ENCODE results near the gene STOML2. TPM values are rescaled to one million over a fixed set of nuclear protein-coding genes. Genes with fewer than 3 reads are reported as not detected.

The STOML2 gene
- total RNA-seq, 4 donors from 2014 or later = 77.6 to 108 (median 89.9) TPM

DNA sequence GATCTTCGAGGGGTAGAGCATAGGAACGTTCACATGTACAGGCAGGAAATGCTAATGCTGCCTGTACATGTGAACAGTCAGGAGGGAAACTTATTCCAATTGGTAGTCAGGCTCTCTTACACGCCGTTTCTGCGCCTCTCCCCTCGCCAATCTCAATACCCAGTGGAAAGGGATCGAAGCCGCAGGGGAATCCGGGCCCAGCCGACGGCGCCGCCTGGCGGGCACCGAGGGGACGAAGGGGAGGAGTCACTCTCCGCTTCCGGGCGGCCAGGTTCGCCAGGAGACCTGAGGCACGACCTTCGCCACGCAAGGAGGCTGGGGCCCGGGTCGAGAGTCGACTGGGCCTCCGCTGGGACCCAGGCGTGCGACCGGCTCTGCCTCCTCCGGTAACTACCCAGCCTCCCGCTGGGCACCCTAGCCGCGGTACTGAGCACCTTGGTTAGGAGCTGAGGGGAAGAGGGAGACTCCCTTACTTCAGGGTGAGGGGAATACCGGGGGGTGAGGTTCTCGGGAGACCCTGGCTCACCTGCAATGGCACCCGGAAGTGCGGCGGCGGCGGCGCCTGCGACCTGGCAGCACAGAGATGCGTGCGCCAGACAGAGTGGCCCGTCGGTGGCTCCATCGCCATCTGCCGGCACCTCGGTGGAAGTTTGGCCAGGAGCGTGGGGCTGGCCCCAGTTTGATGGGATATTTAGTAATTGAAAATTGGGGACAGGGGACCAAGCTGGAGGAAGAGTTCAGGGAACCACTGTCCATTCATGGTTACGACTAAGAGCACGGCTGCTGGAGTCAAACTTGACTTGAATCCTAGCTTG lies 6.7 kb downstream of the STOML2 start, which contains the start of gene PIGO:
PIGO (minus strand) TSS at position 557 of the 815 bp plus-strand sequence. CDS start 1,026 bp downstream, outside the sequence.
- DNase-seq (ENCODE audit: low spot score) = peak; percentile 56
- TF ChIP-seq, protein P1, sequence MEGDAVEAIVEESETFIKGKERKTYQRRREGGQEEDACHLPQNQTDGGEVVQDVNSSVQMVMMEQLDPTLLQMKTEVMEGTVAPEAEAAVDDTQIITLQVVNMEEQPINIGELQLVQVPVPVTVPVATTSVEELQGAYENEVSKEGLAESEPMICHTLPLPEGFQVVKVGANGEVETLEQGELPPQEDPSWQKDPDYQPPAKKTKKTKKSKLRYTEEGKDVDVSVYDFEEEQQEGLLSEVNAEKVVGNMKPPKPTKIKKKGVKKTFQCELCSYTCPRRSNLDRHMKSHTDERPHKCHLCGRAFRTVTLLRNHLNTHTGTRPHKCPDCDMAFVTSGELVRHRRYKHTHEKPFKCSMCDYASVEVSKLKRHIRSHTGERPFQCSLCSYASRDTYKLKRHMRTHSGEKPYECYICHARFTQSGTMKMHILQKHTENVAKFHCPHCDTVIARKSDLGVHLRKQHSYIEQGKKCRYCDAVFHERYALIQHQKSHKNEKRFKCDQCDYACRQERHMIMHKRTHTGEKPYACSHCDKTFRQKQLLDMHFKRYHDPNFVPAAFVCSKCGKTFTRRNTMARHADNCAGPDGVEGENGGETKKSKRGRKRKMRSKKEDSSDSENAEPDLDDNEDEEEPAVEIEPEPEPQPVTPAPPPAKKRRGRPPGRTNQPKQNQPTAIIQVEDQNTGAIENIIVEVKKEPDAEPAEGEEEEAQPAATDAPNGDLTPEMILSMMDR (IDR thresholded peaks at IDR 0.05) = peak in 2 of 3 donors; percentile 13 to 86
- ATAC-seq (ENCODE audit: low FRiP score) = peak; percentile 89

GRCh38 chr9:35091536-35091935 lies 11.4 kb downstream of the STOML2 start:
- DNase-seq (ENCODE audit: low spot score) (no peak), ATAC-seq (ENCODE audit: low FRiP score) (no peak)
- TF ChIP-seq, protein P1 (IDR thresholded peaks at IDR 0.05) = no peak

GRCh38 chr9:35089434-35089833 lies 13.5 kb downstream of the STOML2 start:
- no peak for ATAC-seq (ENCODE audit: low FRiP score)
- TF ChIP-seq, protein P1 (IDR thresholded peaks at IDR 0.05) = no peak
- DNase-seq (ENCODE audit: low spot score) = no peak

DNA sequence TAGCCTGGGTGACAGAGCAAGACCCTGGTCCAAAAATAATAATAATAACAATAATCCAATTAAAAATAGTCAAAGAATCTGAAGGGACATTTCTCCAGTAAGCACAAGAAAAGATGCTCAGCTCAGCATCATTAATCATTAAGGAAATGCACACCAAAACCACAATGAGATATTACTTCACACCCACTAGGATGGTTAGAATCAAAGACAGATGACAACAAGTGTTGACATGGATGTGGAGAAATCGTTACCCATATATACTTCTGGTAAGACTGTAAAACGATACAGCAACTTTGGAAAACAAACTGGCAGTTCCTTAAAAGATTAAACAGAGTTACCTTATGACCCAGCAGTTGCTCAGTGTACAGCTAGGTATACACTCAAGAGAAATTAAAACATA lies 17.9 kb downstream of the STOML2 start:
- DNase-seq (ENCODE audit: low spot score) (no peak), ATAC-seq (ENCODE audit: low FRiP score) (no peak)
- TF ChIP-seq, protein P1 (IDR thresholded peaks at IDR 0.05) = no peak

GRCh38 chr9:35079426-35080341 lies 23.2 kb downstream of the STOML2 start, which contains the start of gene FANCG:
Gene FANCG, minus strand, starts transcription at chr9:35079942. Its CDS starts 418 bp downstream, at chr9:35079524.
- TF ChIP-seq, protein P1 (IDR thresholded peaks at IDR 0.05) = no peak
- peak; percentile 98 for ATAC-seq (ENCODE audit: low FRiP score)
- peak; percentile 60 for DNase-seq (ENCODE audit: low spot score)

DNA sequence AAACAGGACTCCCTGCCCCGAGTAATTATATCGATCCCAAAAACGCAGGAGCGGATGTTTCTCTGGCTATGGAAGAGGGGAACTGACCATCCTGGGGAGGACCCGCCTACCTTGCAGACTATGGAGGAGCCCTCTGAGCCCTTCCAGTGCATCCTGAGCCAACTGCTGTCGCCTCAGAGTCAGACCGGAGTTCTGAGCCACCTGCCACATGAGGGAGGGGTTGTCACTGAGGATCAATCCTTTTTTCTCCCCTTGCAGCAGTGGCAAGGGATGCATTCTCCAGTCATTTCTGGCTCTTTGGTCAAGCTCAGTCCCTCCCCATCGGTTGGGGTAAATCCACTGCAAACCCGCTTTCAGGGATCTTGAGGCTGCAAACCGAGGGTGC lies 23.9 kb downstream of the STOML2 start:
- TF ChIP-seq, protein P1 (IDR thresholded peaks at IDR 0.05) = no peak
- ATAC-seq (ENCODE audit: low FRiP score) = no peak

More for the DNA sequence above, 23.9 kb downstream of the STOML2 start:
- no peak for DNase-seq (ENCODE audit: low spot score)

Data from omental fat pad (tissue), 4 donors.